Gastrocnemius medialis (tissue), 4 donors: ENCODE measurements around the gene MCRIP2.

Experiments
- POLR2A ChIP-seq, 2 donors: fragments of 450-650 bp; IDR thresholded peaks; one replicate each; pipeline ENCODE4 v1.6.1; 2017; ENCODE audit warnings: antibody characterized with exemption in 2 of 2, mild to moderate bottlenecking in 2 of 2, moderate library complexity in 2 of 2
- TF ChIP-seq, protein P1 (sequence below), 5 experiments: fragments of 450-650 bp in 3 of 5; fragments of 200-600 bp in 2 of 5; sonication (generic) in 2 of 5; IDR thresholded peaks in 4 of 5; conservative IDR thresholded peaks in 1 of 5; 1 replicate in 4 of 5; 2 replicates in 1 of 5; pipeline ENCODE4 v1.5.1; 2016 to 2019; ENCODE audit warnings: antibody characterized with exemption in 5 of 5, mild to moderate bottlenecking in 3 of 5, moderate library complexity in 3 of 5

DNA sequence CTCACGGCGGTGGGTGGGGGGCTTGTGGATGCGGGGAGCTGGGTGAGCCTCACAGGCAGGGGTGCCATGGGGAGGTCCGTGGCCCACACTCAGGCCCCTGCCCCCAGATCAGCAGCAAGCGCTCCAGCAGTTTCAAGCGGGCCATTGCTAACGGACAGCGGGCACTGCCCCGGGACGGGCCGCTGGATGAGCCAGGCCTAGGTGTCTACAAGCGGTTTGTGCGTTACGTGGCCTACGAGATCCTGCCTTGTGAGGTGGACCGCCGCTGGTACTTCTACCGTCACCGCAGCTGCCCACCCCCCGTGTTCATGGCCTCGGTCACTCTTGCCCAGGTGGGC is 34.9 kb downstream of the MCRIP2 start:
- TF ChIP-seq, protein P1, sequence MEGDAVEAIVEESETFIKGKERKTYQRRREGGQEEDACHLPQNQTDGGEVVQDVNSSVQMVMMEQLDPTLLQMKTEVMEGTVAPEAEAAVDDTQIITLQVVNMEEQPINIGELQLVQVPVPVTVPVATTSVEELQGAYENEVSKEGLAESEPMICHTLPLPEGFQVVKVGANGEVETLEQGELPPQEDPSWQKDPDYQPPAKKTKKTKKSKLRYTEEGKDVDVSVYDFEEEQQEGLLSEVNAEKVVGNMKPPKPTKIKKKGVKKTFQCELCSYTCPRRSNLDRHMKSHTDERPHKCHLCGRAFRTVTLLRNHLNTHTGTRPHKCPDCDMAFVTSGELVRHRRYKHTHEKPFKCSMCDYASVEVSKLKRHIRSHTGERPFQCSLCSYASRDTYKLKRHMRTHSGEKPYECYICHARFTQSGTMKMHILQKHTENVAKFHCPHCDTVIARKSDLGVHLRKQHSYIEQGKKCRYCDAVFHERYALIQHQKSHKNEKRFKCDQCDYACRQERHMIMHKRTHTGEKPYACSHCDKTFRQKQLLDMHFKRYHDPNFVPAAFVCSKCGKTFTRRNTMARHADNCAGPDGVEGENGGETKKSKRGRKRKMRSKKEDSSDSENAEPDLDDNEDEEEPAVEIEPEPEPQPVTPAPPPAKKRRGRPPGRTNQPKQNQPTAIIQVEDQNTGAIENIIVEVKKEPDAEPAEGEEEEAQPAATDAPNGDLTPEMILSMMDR (IDR thresholded peaks at IDR 0.05 in 4 of 5, conservative IDR thresholded peaks at IDR 0.05 in 1 of 5) = no peak
- TF ChIP-seq POLR2A (IDR thresholded peaks at IDR 0.05) = no peak
